HG02943 (cell line): ENCODE results near the gene KISS1R.
"Not testable (repeated sequence)": the region's sequence is repeated elsewhere in the genome, so short reads cannot be mapped to it uniquely, and the experiment has no call there.

Source experiments
- ATAC-seq: cut with Tn5 transposase; IDR thresholded peaks from one replicate; pipeline ENCODE4 v1.9.1; 2021; ENCODE audit warnings: mild to moderate bottlenecking, low read depth, moderate library complexity; ENCODE audit not compliant: unreplicated experiment

The KISS1R gene

DNA sequence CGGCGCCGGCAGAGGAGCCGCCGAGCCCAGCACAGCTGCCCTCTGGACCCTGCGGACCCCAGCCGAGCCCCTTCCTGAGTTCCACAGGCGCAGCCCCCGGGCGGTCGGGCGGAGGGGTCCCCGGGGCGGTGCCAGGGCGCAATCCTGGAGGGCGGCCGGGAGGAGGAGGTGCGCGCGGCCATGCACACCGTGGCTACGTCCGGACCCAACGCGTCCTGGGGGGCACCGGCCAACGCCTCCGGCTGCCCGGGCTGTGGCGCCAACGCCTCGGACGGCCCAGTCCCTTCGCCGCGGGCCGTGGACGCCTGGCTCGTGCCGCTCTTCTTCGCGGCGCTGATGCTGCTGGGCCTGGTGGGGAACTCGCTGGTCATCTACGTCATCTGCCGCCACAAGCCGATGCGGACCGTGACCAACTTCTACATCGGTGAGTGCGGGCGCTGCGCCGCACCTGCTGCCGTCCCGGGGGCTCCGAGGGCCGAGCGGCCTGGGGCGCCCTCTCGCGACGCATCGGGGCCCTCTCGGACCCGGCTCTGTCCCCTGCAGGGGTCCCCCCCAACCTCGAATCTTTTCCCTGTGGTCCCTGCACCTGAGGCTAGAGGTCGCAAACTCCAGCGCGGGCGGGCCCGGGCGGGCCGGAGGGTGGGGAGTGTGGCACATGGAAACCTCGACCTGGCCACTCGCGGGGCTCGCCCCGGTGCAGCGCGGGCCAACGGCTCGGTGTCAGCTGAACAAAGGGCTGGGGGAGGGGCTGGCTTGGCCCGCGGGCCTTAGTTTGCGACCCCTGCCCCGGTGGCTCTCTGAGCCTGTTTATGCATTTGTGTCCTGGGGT lies at the start of gene KISS1R:
Gene KISS1R (plus strand): TSS at position 11 of the 829 bp plus-strand sequence. CDS start 170 bp downstream, at position 181.
- no peak for ATAC-seq

DNA sequence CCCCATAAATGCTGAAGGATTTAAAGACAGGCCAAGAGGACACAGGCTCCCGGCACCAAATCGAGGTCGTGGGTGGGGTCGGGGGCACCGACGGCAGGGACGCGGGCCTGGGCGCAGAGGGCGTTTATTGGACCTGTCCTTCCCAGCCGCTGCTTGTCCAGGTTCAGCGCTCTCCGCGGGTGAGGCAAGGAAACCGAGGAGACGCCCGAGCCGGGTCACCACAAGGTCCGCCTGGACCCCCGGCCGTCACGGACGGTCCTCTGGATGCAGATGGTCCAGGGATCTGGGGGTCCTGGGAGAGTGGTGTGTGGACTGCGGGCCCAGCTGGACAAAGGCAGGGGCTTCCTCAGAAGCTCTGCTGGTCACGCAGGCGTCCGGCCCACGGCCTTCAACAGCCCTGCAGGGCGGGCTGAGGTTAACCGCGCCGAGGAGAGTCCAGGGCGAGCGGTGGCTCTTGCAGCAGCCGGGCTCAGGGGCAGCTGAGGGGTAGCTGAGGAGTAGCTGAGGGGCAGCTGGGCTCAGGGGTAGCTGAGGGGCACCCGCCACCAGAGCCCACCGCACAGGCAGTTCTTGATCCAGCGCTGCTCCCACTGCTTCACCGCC lies 49.2 kb upstream of the KISS1R start:
- no peak for ATAC-seq

- ATAC-seq: no peak
These were observed 48.5 kb upstream of the KISS1R start for GRCh38 chr19:868458-869244.

DNA sequence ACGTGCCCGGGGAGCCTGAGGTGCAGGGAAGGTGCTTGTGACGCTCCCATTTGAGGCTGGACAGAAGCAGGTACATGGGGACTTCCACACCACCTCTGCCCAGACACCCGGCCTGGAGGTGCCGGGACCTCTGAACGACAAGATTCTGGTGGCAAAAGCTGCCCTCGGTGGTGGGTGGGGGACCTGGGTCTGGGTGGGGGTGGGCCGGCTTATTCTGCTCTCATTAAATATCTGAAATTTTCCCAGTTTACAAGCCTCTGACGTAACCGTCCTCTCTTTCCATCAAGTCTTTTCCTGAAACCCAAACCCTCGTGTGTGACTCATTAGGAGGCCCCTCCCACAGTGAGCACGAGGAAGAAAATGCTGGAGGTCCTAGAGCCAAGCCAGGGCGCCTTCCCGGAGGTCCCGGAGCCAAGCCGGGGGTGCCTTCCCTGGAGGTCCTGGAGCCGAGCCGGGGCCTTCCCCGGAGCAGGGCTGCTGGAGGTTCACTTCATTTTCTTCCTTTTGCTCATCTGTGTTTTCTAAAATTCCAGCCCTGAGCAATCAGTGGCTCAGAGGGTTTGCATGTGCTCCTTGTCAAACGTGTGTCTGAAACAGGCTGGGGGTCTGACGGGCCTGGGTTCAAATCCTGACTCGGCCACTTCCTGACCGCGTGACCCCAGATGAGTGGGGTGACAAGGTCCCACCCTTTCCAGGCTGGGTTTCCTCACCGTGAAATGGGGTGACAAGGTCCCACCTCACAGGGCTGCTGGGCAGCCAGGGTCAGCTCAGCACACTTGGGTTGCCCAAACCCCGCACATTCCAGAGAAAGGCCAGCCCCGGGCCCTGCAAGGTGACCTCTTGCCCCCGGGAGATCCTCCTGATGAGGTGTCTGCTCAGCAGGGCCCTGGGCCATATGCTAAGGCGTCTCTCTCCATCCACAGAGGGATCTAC lies 47.6 kb upstream of the KISS1R start:
- ATAC-seq: no peak

DNA sequence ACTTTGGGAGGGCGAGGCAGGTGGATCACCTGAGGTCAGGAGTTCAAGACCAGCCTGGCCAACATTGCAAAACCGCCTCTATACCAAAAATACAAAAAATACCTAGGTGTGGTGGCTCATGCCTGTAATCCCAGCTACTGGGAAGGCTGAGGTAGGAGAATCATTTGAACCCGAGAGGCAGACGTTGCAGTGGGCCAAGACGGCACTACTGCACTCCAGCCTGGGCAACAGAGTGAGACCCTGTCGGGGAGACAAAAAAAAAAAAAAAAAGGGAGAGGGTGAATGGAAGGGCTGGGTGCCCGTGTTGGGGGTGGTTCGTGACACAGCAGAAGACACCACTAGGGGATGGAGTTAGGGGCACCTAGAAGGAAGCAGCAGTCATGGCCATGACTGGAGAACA lies 46.8 kb upstream of the KISS1R start:
- ATAC-seq: no peak

DNA sequence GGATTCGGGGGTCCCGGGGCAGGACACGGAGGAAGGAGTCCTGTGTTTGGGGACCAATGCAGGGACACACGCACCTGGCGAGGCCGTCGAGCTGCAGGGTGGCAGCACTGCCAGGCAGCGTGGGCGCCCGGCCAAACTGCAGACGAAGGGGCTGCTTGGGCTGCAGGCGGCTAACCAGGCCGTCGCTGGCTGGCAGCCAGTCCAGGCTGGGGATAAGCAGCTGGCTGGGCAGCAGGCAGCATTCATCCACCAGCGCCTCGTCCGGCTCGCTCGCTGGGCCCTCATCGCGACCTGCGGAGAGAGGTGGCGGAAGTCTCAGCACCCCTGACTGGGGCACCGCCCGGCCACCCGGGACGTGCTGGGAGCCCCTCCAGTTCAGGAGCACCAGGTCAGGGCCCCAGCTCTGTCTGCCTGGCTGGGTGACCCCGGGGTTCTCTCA lies 46.2 kb upstream of the KISS1R start:
- no peak for ATAC-seq

DNA sequence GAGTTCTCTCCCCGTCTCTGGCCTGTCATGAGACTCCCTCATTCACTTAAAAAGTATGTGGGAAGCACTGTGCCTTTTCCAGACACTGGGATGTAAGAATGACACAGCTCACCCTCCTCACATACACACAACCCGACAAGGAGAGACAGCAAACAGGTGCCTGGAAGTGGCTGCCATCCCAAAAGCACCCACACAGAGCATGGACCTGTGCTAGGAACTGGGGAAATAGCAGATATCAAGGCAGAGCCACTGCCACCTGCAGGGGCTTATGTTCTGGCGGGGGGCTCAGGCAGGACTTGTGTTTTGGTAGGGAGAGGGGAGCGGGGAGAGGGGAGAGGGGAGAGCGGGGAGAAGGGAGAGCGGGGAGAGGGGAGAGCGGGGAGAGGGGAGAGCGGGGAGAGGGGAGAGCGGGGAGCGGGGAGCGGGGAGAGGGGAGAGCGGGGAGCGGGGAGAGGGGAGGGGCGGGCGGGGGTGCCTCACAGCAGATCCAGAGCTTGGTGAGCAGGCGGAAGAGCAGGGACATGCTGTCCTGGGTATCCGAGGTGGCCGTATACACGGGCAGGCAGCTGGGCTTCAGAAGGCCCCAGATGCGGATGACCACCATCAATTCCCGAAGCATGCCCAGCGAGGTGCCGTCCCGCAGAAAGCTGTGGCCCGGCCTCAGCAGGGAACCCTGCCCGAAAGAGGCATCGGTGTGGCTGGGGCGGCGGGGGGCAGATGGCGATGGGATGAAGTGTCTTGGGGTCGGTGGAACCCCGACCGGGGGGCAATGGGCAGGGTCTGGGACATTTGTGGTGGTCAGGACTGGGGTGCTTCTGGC lies 45.5 kb upstream of the KISS1R start:
- ATAC-seq: no peak

- ATAC-seq: no peak
These were observed 44.7 kb upstream of the KISS1R start for GRCh38 chr19:872266-872951.

GRCh38 chr19:873084-873483 lies 44.0 kb upstream of the KISS1R start:
- no peak for ATAC-seq

DNA sequence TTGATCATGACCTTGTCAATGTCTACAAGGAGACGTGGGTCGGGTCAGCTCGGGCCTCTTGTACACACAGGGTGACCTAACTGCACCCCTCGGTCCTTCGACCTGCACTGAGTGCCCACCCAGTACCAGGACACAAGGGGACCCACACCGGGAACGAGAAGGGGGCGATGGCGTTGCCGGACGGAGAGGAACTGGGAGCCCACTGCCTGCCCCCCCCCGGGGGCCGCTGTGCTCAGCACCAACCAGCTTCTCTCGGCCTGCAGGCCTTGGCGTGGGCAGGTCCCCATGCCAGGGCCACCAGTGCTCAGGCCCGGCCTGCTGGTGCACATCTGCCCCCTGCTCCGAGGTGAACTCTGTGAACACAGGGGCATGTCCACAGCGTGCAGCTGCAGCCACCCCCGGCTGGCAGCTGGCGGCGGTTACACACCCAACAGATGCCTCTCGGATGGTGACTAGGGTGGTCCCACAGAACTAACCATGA lies 43.5 kb upstream of the KISS1R start:
- ATAC-seq: no peak

DNA sequence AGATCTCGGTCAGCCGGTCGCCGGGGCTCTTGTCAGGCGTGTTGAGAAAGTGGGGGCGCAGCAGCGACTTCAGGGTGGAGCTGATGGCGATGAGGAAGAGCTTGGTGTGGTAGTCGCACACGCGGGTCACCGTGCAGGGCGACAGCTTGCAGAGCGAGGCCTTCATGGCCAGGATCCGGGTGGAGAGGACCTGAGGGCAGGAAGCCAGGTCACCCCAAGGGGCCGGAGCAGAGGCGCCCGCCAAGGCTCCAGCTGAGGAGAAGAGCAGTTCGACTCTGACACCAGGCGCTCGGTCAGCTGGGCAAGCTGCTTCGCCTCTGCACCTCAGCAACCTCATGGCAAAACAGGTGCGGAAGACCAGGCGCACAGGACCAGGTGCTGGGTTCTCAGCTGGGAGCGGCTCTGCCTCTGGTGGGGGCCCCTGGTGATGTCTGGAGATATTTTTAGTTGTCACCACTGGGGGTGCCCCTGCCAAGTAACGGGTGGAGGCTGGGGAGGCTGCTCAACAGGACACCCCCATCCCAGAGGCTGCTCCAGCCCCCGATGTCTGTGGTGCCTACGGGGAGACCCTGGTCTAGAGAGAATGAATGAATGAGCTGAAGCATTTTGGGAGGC lies 41.8 kb upstream of the KISS1R start:
- ATAC-seq: no peak

- ATAC-seq: no peak
These were observed 41.0 kb upstream of the KISS1R start for GRCh38 chr19:876089-876488.

DNA sequence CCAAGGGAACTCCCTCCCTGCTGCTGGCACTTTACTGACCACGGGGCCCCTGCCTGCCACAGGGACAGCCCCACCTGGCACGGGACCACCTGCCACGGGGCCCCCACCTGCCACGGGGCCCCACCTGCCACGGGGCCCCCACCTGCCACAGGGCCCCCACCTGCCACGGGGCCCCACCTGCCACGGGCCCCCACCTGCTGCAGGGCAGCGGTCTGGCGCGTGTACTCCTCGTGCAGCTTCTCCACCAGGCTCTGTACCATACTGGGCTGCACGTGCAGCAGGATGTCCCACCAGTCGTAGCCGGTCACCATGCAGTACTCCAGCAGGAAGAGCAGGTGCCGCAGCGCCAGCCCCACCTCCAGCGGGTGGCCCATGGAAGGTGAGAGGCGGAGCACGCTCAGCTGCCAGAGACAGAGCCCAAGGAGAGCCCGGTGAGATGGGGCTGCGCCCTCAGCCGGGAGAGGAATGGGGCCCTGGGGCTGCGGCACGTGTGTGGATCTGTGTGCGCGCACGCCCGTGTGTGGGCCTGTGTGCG lies 40.3 kb upstream of the KISS1R start:
- ATAC-seq: no peak

DNA sequence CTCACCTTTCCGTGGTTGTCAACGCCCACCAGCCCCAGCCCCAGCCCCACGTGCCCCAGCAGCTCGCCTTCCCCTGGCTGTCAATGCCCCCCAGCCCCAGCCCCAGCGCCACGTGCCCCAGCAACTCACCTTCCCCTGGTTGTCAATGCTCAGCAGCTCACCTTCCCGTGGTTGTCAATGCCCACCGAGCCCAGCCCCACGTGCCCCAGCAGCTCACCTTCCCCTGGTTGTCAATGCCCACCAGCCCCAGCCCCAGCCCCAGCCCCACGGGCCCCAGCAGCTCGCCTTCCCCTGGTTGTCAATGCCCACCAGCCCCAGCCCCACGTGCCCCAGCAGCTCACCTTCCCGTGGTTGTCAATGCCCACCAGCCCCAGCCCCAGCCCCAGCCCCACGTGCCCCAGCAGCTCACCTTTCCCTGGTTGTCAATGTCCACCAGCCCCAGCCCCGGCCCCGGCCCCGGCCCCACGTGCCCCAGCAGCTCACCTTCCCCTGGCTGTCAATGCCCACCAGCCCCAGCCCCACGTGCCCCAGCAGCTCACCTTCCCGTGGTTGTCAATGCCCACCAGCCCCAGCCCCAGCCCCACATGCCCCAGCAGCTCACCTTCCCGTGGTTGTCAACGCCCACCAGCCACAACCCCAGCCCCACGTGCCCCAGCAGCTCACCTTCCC lies 39.0 kb upstream of the KISS1R start:
- not testable (repeated sequence) for ATAC-seq

- ATAC-seq: not testable (repeated sequence)
These were observed 38.2 kb upstream of the KISS1R start for GRCh38 chr19:878751-879561.

- ATAC-seq: no peak
These were observed 37.3 kb upstream of the KISS1R start for GRCh38 chr19:879711-880438.
